Suprapubic skin (tissue), 4 donors: ENCODE measurements around the gene CA14.

Experiments used
- CTCF ChIP-seq, 2 donors: fragments of 200-600 bp in 1 of 2; fragments of 450-650 bp in 1 of 2; sonication (generic) in 1 of 2; IDR thresholded peaks; one replicate each; pipeline ENCODE4 v1.5.1; 2016 to 2019; ENCODE audit warnings: antibody characterized with exemption in 2 of 2, mild to moderate bottlenecking in 1 of 2, moderate library complexity in 1 of 2
- POLR2A ChIP-seq, 2 donors: fragments of 450-650 bp; IDR thresholded peaks; one replicate each; pipeline ENCODE4 v1.6.1; 2017; ENCODE audit warnings: antibody characterized with exemption in 2 of 2, mild to moderate bottlenecking in 2 of 2, moderate library complexity in 2 of 2
- POLR2AphosphoS5 ChIP-seq, 3 donors: sonication (generic); formaldehyde crosslinking; IDR thresholded peaks; one replicate each; pipeline ENCODE4 v1.6.1; 2017; ENCODE audit warnings: antibody characterized with exemption in 3 of 3

- no peak for TF ChIP-seq CTCF (IDR thresholded peaks at IDR 0.05)
- TF ChIP-seq POLR2AphosphoS5 (IDR thresholded peaks at IDR 0.05), result no peak
- no peak for TF ChIP-seq POLR2A (IDR thresholded peaks at IDR 0.05)
These were observed 1.6 kb downstream of the CA14 start for GRCh38 chr1:150259217-150259616.
